Measurements from ENCODE around the gene CDH4. TPM values are rescaled to one million over a fixed set of nuclear protein-coding genes. Genes with fewer than 3 reads are reported as not detected.

CDH4 gene
- total and polyA plus RNA-seq, 2 of the 4 experiments (the other 2 are of a cell fraction) = 1.6 to 3.5 TPM

- Histone ChIP-seq H3K27ac (ENCODE audit: insufficient read depth, low read length) (no peak overlapping the region), H3K9me3 (ENCODE audit: control insufficient read depth, insufficient read depth, low read length) (no peaks in the 10 kb centered on the region), H3K4me3 (ENCODE audit: insufficient read depth, low read depth, low read length) (no peak overlapping the region), H3K79me1 (ENCODE audit: low read depth in 1 of 2, low read length in 2 of 2) (no peaks in the 10 kb centered on the region), H2BK20ac (ENCODE audit: low read depth, low read length) (no peak overlapping the region), H3K36me3 (ENCODE audit: control insufficient read depth, insufficient read depth, low read length) (no peaks in the 10 kb centered on the region), H2AK9ac (replicated peaks; ENCODE audit: low read depth, low read length, poor library complexity) (no peak overlapping the region), H3K4me1 (ENCODE audit: control insufficient read depth, insufficient read depth, low read length) (no peaks in the 10 kb centered on the region), H4K20me1 (ENCODE audit: insufficient read depth, low read length) (no peaks in the 10 kb centered on the region), H3K4me2 (ENCODE audit: low read depth, low read length) (no peak overlapping the region), H3K18ac (ENCODE audit: low read depth, low read length) (no peak overlapping the region), H2BK5ac (ENCODE audit: low read depth, low read length, poor library complexity, severe bottlenecking) (no peak overlapping the region), H4K5ac (ENCODE audit: low read depth, low read length) (no peak overlapping the region), H3K14ac (replicated peaks; ENCODE audit: low read depth, low read length) (no peak overlapping the region), H2BK15ac (ENCODE audit: low read depth, low read length) (no peak overlapping the region), H3K56ac (ENCODE audit: extremely low read depth, insufficient read depth, low read length) (no peak overlapping the region), H4K91ac (ENCODE audit: insufficient read depth, low read depth, low read length) (no peak overlapping the region), H3K23ac (ENCODE audit: low read depth, low read length) (no peak overlapping the region), H3K9ac (ENCODE audit: low read depth, low read length) (no peak overlapping the region), H3K9me1 (ENCODE audit: insufficient read depth, low read length) (no peaks in the 10 kb centered on the region), H2BK120ac (ENCODE audit: low read depth, low read length) (no peak overlapping the region), H3K4ac (ENCODE audit: low read depth, low read length) (no peak overlapping the region), H2AFZ (replicated peaks; ENCODE audit: low read length, poor library complexity) (no peak overlapping the region), H2AK5ac (ENCODE audit: low read depth, low read length) (no peak overlapping the region), H3K27me3 (ENCODE audit: control insufficient read depth, insufficient read depth, low read length) (peaks cover 6% of the 10 kb centered on the region; the same call in 1 of the 2 replicates), H4K8ac (ENCODE audit: low read depth in 2 of 2, low read length in 2 of 2) (no peak overlapping the region)
- POLR2A ChIA-PET (ENCODE audit: unreplicated experiment) = no interaction called here
- ATAC-seq (ENCODE audit: low read depth) = no peak
- 10% methylated on average over 4 of the region's 14 CpGs; no CpG with 5 or more reads in 1 of the 2 experiments for WGBS, 2 experiments (ENCODE audit: extremely low coverage in 2 of 2, insufficient read length in 1 of 2)
- CTCF ChIA-PET = no interaction called here
- DNase-seq = no peak
- TF ChIP-seq RAD21 (IDR thresholded peaks at IDR 0.05; ENCODE audit: low read length) = no peak
- no peak for TF ChIP-seq CHD1 (IDR thresholded peaks at IDR 0.05; ENCODE audit: low read depth, low read length)
- TF ChIP-seq MAFK (IDR thresholded peaks at IDR 0.05; ENCODE audit: low read depth, low read length) = no peak
- TF ChIP-seq BHLHE40 (IDR thresholded peaks at IDR 0.05; ENCODE audit: low read depth, low read length) = no peak
- TF ChIP-seq RCOR1 (IDR thresholded peaks at IDR 0.05; ENCODE audit: insufficient replicate concordance, low read length) = no peak
- TF ChIP-seq SMC3 (IDR thresholded peaks at IDR 0.05; ENCODE audit: low read depth, low read length) = no peak
- no peak for TF ChIP-seq FOS (IDR thresholded peaks at IDR 0.05; ENCODE audit: low read depth, low read length)
- no peak for TF ChIP-seq POLR2A (IDR thresholded peaks at IDR 0.05; ENCODE audit: low read depth, low read length)
- TF ChIP-seq MAZ (IDR thresholded peaks at IDR 0.05; ENCODE audit: borderline replicate concordance, low read depth, low read length) = no peak
- TF ChIP-seq MXI1 (IDR thresholded peaks at IDR 0.05; ENCODE audit: borderline replicate concordance, low read depth, low read length) = no peak
- no peak for TF ChIP-seq CEBPB (IDR thresholded peaks at IDR 0.05; ENCODE audit: low read depth, low read length)
- no peak for TF ChIP-seq RFX5 (IDR thresholded peaks at IDR 0.05; ENCODE audit: low read depth, low read length)
- TF ChIP-seq NFE2L2 (IDR thresholded peaks at IDR 0.05; ENCODE audit: low read depth, low read length) = no peak
- TF ChIP-seq ELK1 (IDR thresholded peaks at IDR 0.05; ENCODE audit: borderline replicate concordance, low read depth, low read length) = no peak
- TF ChIP-seq USF2 (IDR thresholded peaks at IDR 0.05; ENCODE audit: low read depth, low read length) = no peak
- TF ChIP-seq CTCF (conservative IDR thresholded peaks at IDR 0.05; ENCODE audit: low read depth, low read length) = no peak
- BruUV-seq (replicated peaks) = no TSS peak
- dilution Hi-C loops (cut with HindIII; ENCODE audit: low sequenced_read_pairs, unreplicated experiment) (no loop called here), intact Hi-C loops (cut with micrococcal nuclease) (no loop called here), in situ Hi-C loops (cut with MboI; ENCODE audit: low sequenced_read_pairs) (no loop called here)
These were observed 484.8 kb downstream of the CDH4 start for GRCh38 chr20:61736751-61737310.

Data from IMR-90 (cell line).